Left ventricle myocardium inferior (tissue), 1 donor: ENCODE data around the gene AMBRA1. TPM values are rescaled to one million over a fixed set of nuclear protein-coding genes. Genes with fewer than 3 reads are reported as not detected.

Experiments used
- DNase-seq: peaks from one replicate; pipeline ENCODE4 v3.0.0-alpha.2; 2020
- H3K27ac ChIP-seq: fragments of 200-600 bp; replicated peaks from 2 replicates; pipeline ENCODE4 v1.8.0; 2021
- H3K27me3 ChIP-seq: fragments of 200-600 bp; 2 replicates; pipeline ENCODE4 v1.8.0; 2021; ENCODE audit warnings: low read depth
- H3K36me3 ChIP-seq: fragments of 200-600 bp; 2 replicates; pipeline ENCODE4 v1.8.0; 2021
- H3K4me1 ChIP-seq: fragments of 200-600 bp; 2 replicates; pipeline ENCODE4 v1.8.0; 2021
- H3K4me3 ChIP-seq: fragments of 200-600 bp; 2 replicates; pipeline ENCODE4 v1.8.0; 2021; ENCODE audit warnings: mild to moderate bottlenecking, moderate library complexity
- H3K9me3 ChIP-seq: fragments of 200-600 bp; replicated peaks from 2 replicates; pipeline ENCODE4 v1.8.0; 2021
- intact Hi-C: fragments of 100-400 bp; cut with micrococcal nuclease; formaldehyde crosslinking; loops from one replicate; pipeline ENCODE4 v1.11.0; 2022
- total RNA-seq: library from RNA; stranded (reverse); fragmentation: NEBNext Ultra II Directional; extraction: Animal tissue kit (Norgen Biotek cat#: 25700); gene quantifications from one replicate; pipeline ENCODE4 v1.2.1, GENCODE V29; 2021
- TF ChIP-seq, protein P1 (sequence below): fragments of 200-600 bp; IDR thresholded peaks from 2 replicates; pipeline ENCODE4 v1.8.0; 2021; ENCODE audit warnings: antibody characterized with exemption, mild to moderate bottlenecking, borderline replicate concordance
- donor health status: DM: no; HTN: yes; CAD: no; lungs with severe emphysema.

Gene AMBRA1
- total RNA-seq, 1 donor from 2014 or later = 14.2 TPM

GRCh38 chr11:46390331-46391171 lies 203.3 kb downstream of the AMBRA1 start:
- Histone ChIP-seq H3K36me3 (no peaks in the 10 kb centered on the region), H3K4me1 (peaks cover 44% of the 10 kb centered on the region), H3K4me3 (peak overlapping the region; percentile 63), H3K27ac (no peak overlapping the region), H3K9me3 (no peaks in the 10 kb centered on the region), H3K27me3 (peaks cover 69% of the 10 kb centered on the region)
- TF ChIP-seq, protein P1, sequence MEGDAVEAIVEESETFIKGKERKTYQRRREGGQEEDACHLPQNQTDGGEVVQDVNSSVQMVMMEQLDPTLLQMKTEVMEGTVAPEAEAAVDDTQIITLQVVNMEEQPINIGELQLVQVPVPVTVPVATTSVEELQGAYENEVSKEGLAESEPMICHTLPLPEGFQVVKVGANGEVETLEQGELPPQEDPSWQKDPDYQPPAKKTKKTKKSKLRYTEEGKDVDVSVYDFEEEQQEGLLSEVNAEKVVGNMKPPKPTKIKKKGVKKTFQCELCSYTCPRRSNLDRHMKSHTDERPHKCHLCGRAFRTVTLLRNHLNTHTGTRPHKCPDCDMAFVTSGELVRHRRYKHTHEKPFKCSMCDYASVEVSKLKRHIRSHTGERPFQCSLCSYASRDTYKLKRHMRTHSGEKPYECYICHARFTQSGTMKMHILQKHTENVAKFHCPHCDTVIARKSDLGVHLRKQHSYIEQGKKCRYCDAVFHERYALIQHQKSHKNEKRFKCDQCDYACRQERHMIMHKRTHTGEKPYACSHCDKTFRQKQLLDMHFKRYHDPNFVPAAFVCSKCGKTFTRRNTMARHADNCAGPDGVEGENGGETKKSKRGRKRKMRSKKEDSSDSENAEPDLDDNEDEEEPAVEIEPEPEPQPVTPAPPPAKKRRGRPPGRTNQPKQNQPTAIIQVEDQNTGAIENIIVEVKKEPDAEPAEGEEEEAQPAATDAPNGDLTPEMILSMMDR = no peak
- intact Hi-C loops = no loop called here
- no peak for DNase-seq

- peak overlapping the region; percentile 63 for H3K4me3 ChIP-seq
- DNase-seq = peak; percentile 67
- H3K27me3 ChIP-seq = peaks cover 74% of the 10 kb centered on the region
These were observed 204.1 kb downstream of the AMBRA1 start for GRCh38 chr11:46389450-46390330.

GRCh38 chr11:46388619-46389449 lies 205.0 kb downstream of the AMBRA1 start:
- Histone ChIP-seq H3K27me3 (peaks cover 74% of the 10 kb centered on the region), H3K27ac (no peak overlapping the region), H3K36me3 (no peaks in the 10 kb centered on the region), H3K4me3 (peak overlapping the region; percentile 63), H3K4me1 (peaks cover 44% of the 10 kb centered on the region), H3K9me3 (no peaks in the 10 kb centered on the region)
- DNase-seq = no peak
- TF ChIP-seq, protein P1 = no peak
- intact Hi-C loops = loop anchor here (5.0 kb wide), 1 partner anchor 148 kb away; no protein-coding TSS in a partner anchor

More at GRCh38 chr11:46389450-46390330, 204.1 kb downstream of the AMBRA1 start:
- H3K36me3 ChIP-seq = no peaks in the 10 kb centered on the region
- TF ChIP-seq, protein P1 = peak; percentile 93
- no peaks in the 10 kb centered on the region for H3K9me3 ChIP-seq
- H3K27ac ChIP-seq = no peak overlapping the region
- intact Hi-C loops = loop anchor here (5.0 kb wide), 1 partner anchor 148 kb away; no protein-coding TSS in a partner anchor
- peaks cover 44% of the 10 kb centered on the region for H3K4me1 ChIP-seq

DNA sequence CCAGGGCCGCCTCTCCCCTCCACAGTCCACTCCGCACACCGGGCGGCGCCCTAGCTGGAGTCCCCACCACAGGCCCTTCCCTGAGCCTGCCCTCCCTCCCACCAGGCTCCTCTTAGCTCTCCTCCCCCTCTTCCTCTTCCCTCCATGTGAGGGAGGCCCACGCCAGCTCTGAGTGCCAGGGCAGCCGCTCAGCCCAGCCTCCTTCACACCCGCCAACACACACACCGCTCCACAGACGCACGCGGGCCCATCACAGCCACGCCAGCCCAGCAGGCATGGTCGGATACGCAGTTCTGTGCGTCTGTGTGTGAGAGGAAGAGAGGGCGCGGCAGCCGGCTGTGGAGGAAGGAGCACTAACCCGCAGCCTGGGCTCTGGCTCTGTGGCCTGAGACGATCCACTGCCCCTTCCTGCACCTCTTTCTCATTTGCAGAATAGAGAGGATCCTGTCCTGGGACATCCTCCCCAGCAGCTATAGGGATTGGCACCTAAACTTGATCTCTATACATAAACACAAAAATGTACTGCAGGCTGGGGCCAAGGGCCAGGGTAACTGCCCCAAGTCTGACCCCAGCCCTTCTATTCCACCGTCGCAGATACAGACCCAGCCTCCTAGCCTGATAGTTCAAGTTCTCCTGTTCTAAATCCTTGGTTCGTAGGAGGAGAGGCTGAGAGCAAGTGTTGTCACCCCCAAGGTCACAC lies 205.8 kb downstream of the AMBRA1 start:
- intact Hi-C loops = loop anchor here (5.0 kb wide), 1 partner anchor 149 kb away; no protein-coding TSS in a partner anchor
- peaks cover 42% of the 10 kb centered on the region for H3K4me1 ChIP-seq
- TF ChIP-seq, protein P1 = no peak
- peaks cover 74% of the 10 kb centered on the region for H3K27me3 ChIP-seq
- H3K27ac ChIP-seq = no peak overlapping the region
- no peak for DNase-seq
- H3K4me3 ChIP-seq = no peak overlapping the region
- no peaks in the 10 kb centered on the region for H3K36me3 ChIP-seq
- no peaks in the 10 kb centered on the region for H3K9me3 ChIP-seq
